Activated CD4-positive, alpha-beta T cell treated with anti-CD3 and anti-CD28 coated beads, Interleukin-2, amount 10 ng/mL, durations not matched to agents 7 days and 5 days (primary cell): ENCODE data around the gene UGT3A2. TPM values are rescaled to one million over a fixed set of nuclear protein-coding genes. Genes with fewer than 3 reads are reported as not detected.
"Not testable (repeated sequence)": the region's sequence is repeated elsewhere in the genome, so short reads cannot be mapped to it uniquely, and the experiment has no call there.

ENCODE experiments used
- CTCF ChIA-PET: fragments of 350-600 bp; sonication (Branson Sonifier 250); formaldehyde crosslinking; loops from one replicate; lab custom pipeline; 2021; ENCODE audit warnings: antibody characterized with exemption; lab: Charles Lee
- POLR2A ChIA-PET: fragments of 350-600 bp; sonication (Branson Sonifier 250); formaldehyde crosslinking; loops from one replicate; lab custom pipeline; 2021; ENCODE audit warnings: antibody characterized with exemption; lab: Charles Lee
- DNase-seq: peaks from one replicate; pipeline ENCODE4 v3.0.0-alpha.2; 2020
- H3K27ac Mint-ChIP-seq: one replicate; pipeline ENCODE4 v1.8.0; 2021; ENCODE audit warnings: mild to moderate bottlenecking, moderate library complexity, mixed read lengths
- H3K27me3 Mint-ChIP-seq: one replicate; pipeline ENCODE4 v1.8.0; 2021; ENCODE audit warnings: mixed read lengths
- H3K36me3 Mint-ChIP-seq: one replicate; pipeline ENCODE4 v1.8.0; 2021; ENCODE audit warnings: low read depth, mixed read lengths
- H3K4me1 Mint-ChIP-seq: one replicate; pipeline ENCODE4 v1.8.0; 2021; ENCODE audit warnings: mixed read lengths
- H3K4me3 Mint-ChIP-seq: one replicate; pipeline ENCODE4 v1.8.0; 2021; ENCODE audit warnings: mild to moderate bottlenecking, moderate library complexity, mixed read lengths
- H3K9me3 Mint-ChIP-seq: one replicate; pipeline ENCODE4 v1.8.0; 2021; ENCODE audit warnings: mixed read lengths
- total RNA-seq, 2 experiments: library from RNA; stranded (reverse); gene quantifications; one replicate each; pipeline ENCODE4 v1.2.3, GENCODE V29; 2021

Gene UGT3A2
- total RNA-seq, 2 experiments from 2014 or later, result not detected

DNA sequence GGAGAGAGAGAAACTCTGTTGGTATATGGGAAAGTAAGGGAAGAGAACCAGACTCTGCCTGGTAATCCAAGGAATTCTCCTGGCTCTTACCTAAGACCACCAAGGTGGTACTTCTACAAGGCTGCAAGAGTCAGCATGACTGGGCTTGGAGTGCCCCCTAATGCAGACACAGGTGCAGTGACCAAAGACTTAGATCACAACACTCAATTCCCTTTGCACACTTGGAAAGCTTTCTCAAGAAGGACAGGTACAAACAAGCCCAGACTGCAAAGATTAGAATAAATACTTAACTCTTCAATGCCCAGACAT is 25.2 kb downstream of the UGT3A2 start:
- Mint-ChIP-seq H3K4me1 (no peaks in the 10 kb centered on the region), H3K4me3 (no peak overlapping the region), H3K27ac (no peak overlapping the region)

DNA sequence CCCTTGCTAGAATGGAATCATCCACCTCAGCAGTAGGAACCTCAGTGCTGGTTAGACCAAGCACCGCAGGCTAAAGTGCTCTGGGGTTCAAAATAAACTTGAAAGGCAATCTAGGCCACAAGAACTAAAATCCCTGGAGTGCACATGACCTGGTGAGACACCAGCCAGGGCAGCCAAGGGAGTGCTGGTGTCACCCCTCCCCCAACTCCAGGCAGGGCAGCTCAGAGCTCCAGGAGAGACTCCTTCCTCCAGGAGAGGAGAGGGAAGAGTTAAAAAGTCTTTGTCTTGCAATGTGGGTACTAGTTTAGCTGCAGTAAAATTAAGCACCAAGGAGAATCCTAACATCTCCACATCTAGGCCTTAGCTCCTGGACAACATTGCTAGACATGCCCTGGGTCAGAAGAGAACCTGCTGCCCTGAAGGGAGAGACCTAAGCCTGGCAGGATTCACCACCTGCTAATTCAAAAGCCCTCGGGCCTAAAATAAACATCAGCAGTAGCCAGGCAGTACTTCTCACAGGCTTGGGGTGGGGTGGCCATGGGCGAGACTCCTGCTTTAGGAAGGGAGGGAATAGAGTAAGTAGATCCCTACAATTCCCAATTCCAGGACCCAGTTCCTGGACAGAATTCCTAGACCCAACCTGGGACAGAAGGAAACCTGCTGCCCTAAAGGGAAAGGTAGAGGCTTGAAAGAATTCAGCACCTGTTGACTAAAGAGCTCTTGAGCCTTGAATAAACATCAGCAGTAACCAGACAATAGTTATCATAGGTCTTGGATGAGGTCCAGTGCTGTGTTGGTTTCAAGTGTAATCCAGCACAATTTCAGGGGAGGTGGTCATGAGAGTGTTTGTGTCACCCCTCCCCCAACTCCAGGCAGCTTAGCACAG is 25.8 kb downstream of the UGT3A2 start:
- H3K36me3 Mint-ChIP-seq, result no peaks in the 10 kb centered on the region
- no peak overlapping the region for H3K4me3 Mint-ChIP-seq
- no peaks in the 10 kb centered on the region for H3K9me3 Mint-ChIP-seq
- H3K27me3 Mint-ChIP-seq, result peaks cover 28% of the 10 kb centered on the region
- DNase-seq, result no peak
- no peaks in the 10 kb centered on the region for H3K4me1 Mint-ChIP-seq
- no peak overlapping the region for H3K27ac Mint-ChIP-seq
- POLR2A ChIA-PET, result no interaction called here
- CTCF ChIA-PET, result interaction anchor here (1.2 to 1.6 kb wide), 2 partner anchors 13 kb away, joined by 3 read pairs; no protein-coding TSS in a partner anchor

More for the DNA sequence above, 25.2 kb downstream of the UGT3A2 start:
- Mint-ChIP-seq H3K9me3 (no peaks in the 10 kb centered on the region), H3K27me3 (peaks cover 28% of the 10 kb centered on the region), H3K36me3 (no peaks in the 10 kb centered on the region)
- ChIA-PET CTCF (interaction anchor here (1.2 to 1.6 kb wide), 2 partner anchors 12 to 14 kb away, joined by 3 read pairs; no protein-coding TSS in a partner anchor), POLR2A (no interaction called here)
- DNase-seq, result no peak

DNA sequence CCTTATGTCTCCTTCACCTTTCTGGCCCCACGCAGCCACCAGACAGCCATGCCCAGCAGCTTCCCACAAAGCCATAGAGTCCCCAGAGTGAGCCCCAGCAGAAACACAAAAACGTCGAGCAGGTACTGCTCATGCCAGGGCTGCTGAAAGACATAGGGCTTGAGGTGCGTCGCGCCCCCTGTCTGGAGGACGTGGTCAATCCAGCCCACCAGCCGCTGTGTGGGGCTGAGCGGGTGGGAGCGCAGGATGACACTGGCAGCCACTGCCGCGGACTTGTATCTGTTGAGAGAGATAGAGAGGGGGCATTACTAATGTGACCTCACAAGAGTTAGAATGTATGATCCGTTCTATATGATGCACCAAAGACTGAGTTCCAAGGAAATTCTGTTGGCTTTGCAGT is 31.0 kb downstream of the UGT3A2 start:
- H3K36me3 Mint-ChIP-seq, result no peaks in the 10 kb centered on the region
- no peak overlapping the region for H3K27ac Mint-ChIP-seq
- CTCF ChIA-PET, result no interaction called here
- H3K27me3 Mint-ChIP-seq, result peaks cover 2% of the 10 kb centered on the region
- POLR2A ChIA-PET, result no interaction called here
- no peaks in the 10 kb centered on the region for H3K9me3 Mint-ChIP-seq
- no peak for DNase-seq
- H3K4me1 Mint-ChIP-seq, result no peaks in the 10 kb centered on the region
- H3K4me3 Mint-ChIP-seq, result no peak overlapping the region

DNA sequence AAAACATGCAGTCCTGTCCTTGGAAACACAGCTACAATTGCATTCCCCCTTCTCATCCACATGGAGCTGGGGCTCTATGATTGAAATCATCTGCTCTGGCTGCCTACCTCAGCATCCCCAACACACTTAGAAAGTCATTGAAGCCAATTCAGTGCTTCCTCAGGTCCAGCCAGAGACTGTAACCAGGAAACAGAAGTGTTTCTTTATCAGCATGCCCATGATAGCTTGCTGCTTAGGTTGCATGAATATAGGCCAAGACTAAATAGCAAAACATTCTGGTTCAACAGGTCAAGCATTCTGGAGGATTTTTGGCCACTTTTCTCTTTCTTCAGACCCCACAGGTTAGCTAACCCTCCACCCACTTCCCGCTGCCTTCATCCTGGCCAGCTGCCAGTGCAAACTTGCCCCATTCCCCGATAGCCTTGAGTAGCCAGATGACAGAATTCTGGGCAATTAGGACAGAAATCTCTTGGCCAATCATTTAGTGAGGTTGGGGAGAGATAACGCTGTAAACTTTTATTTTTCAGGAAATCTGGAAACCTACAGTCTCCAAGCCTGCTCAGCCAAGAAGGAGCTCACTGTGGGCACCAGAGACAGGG is 32.0 kb downstream of the UGT3A2 start:
- CTCF ChIA-PET, H3K9me3 Mint-ChIP-seq, H3K4me3 Mint-ChIP-seq, H3K4me1 Mint-ChIP-seq, H3K36me3 Mint-ChIP-seq, H3K27ac Mint-ChIP-seq, H3K27me3 Mint-ChIP-seq, DNase-seq, POLR2A ChIA-PET: not testable (repeated sequence)

DNA sequence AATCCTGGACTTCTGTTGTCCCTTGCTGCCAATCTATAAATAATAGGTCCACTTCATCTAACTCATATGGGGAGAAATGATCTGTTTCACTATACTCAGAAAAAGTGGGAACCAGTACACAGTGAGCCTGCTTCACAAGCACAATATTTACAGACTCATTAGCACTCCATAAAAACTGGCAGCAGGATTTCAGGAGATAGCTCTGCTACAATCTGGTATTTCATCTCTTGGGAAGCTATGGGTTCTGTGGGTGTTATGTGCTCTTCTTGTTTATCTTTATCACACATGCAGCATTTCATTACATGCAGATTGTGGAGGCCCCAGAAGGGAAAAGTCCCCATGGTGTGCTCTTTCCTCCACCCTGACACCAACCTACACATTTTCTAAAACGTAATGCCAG is 33.2 kb downstream of the UGT3A2 start:
- POLR2A ChIA-PET, result no interaction called here
- Mint-ChIP-seq H3K27me3 (peaks cover 2% of the 10 kb centered on the region), H3K27ac (no peak overlapping the region), H3K4me1 (no peaks in the 10 kb centered on the region), H3K4me3 (no peak overlapping the region), H3K9me3 (no peaks in the 10 kb centered on the region), H3K36me3 (no peaks in the 10 kb centered on the region)
- DNase-seq, result no peak
- CTCF ChIA-PET, result no interaction called here

DNA sequence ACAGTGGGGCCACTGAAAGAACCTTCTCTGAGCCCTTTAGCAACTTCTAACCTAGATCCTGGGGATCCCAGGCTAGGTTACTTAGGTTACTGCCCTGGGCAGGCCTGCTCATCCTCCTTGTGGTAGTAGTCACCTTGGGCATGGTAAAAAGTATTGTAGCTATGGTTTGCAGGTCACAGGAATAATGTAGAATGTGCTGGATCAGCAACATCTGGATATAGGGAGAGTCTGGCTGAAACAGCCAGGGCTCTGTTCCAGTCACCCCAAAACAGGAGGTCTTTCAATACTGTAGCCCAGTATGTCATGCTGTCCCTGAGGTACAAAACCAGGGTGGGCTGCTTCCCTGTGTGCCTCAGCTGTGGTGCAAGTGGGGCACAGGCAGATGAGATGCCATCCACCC is 33.6 kb downstream of the UGT3A2 start:
- H3K4me3 Mint-ChIP-seq, result no peak overlapping the region
- POLR2A ChIA-PET, result no interaction called here

DNA sequence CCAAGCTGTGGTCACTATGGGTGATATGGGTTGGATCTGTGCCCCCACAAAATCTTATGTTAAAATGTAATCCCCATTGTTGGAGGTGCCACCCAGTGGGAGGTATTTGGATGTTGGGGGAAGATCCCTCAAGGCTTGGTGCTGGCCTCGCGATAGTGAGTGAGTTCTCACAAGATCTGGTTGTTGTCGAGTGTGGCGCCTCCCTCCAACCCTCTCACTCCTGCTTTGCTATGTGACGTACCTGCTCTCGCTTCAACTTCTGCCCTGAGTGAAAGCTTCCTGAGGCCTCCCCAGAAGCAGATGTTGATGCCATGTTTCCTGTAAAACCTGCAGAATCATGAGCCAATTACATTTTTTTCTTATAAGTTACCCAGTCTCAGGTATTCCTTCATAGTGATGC is 35.5 kb downstream of the UGT3A2 start:
- CTCF ChIA-PET, result no interaction called here

More for the DNA sequence above, 33.6 kb downstream of the UGT3A2 start:
- CTCF ChIA-PET, result no interaction called here
- Mint-ChIP-seq H3K4me1 (no peaks in the 10 kb centered on the region), H3K36me3 (no peaks in the 10 kb centered on the region), H3K27me3 (no peaks in the 10 kb centered on the region), H3K9me3 (no peaks in the 10 kb centered on the region), H3K27ac (no peak overlapping the region)
- DNase-seq, result no peak

DNA sequence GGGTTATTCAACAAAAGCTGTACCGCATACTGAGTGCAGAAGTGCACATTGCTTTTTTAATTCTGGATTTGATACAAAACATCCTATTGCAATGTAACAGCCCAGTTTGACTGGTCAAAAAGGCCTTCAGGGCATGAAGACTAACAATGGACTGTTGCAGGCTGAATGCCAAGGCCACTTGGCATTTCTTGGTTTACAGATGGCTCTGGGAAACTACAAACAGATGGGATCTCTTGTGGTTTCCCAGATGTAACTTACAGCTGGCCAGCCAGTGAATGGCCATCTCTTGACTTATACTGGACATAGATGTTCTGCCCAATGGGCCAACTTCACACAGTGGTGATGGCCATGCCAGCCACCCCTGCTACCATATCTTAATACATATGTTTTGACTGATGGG is 36.8 kb downstream of the UGT3A2 start:
- ChIA-PET POLR2A (no interaction called here), CTCF (interaction anchor here (1.0 kb wide), 1 partner anchor 9 kb away, joined by 3 read pairs; no protein-coding TSS in a partner anchor)
- no peak for DNase-seq
- Mint-ChIP-seq H3K9me3 (no peaks in the 10 kb centered on the region), H3K36me3 (no peaks in the 10 kb centered on the region), H3K4me1 (no peaks in the 10 kb centered on the region), H3K4me3 (no peak overlapping the region), H3K27me3 (peaks cover 2% of the 10 kb centered on the region), H3K27ac (no peak overlapping the region)

More for the DNA sequence above, 35.5 kb downstream of the UGT3A2 start:
- POLR2A ChIA-PET, result no interaction called here
- Mint-ChIP-seq H3K4me1 (no peaks in the 10 kb centered on the region), H3K36me3 (no peaks in the 10 kb centered on the region), H3K27ac (no peak overlapping the region), H3K4me3 (no peak overlapping the region), H3K9me3 (no peaks in the 10 kb centered on the region), H3K27me3 (no peaks in the 10 kb centered on the region)
- no peak for DNase-seq

DNA sequence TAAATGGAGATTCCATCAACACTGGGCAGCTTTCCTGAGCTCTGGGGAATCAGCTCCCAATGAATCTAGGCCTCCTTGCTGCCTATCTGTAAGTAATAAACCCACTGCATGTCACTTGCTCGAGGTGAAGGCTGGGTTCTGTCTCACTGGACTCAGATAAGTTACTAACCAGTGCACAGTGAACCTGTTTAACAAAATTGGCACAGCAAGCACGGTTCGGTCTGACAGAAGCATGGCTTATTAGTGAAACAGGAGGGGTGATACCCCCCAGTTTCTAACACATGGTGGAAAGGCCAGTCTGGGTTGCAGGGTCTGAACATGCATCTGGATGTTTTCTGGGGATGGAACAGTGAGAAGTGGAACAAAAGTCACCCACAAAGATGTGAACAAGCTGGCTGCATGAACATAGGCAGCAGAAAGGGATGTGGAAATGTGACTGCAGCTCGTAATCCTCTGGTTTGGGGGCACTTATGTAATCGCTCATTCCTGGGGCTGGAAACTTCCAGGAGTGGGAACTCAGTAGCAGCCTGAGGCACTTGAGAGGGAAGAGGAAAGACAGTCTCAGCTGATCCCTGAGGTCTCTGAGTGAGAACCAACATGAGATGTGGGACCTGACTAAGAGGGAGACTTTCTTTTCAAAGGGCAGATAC is 37.7 kb downstream of the UGT3A2 start:
- H3K27me3 Mint-ChIP-seq, result peaks cover 12% of the 10 kb centered on the region
- no peaks in the 10 kb centered on the region for H3K9me3 Mint-ChIP-seq
- no peak overlapping the region for H3K4me3 Mint-ChIP-seq
- no peak overlapping the region for H3K27ac Mint-ChIP-seq
- no peaks in the 10 kb centered on the region for H3K36me3 Mint-ChIP-seq
- no peak for DNase-seq
- H3K4me1 Mint-ChIP-seq, result no peaks in the 10 kb centered on the region
- ChIA-PET CTCF (interaction anchor here (0.5 kb wide), 1 partner anchor 819 kb away, joined by 4 read pairs; no protein-coding TSS in a partner anchor), POLR2A (no interaction called here)

DNA sequence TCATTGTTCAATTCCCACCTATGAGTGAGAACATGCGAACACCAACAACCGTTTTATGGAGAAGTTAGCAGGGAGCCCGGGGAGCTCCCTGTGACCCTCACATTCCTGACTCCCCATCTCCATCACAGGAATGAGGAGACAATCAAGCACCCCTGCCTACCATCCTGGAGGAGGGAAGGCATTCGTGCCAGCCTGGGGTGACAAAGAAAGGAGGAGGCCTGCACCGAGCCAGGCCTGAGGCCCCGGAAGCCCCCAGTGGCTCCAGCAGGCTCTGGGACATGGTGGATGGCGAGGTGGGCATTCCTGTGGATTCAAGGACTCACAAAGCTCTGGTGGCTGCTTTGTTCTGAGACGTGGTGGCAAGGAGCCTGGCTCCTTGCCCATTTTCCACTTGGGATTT is 39.0 kb downstream of the UGT3A2 start:
- no peak for DNase-seq
- ChIA-PET POLR2A (no interaction called here), CTCF (interaction anchor here (1.0 kb wide), 1 partner anchor 13 kb away, joined by 3 read pairs; no protein-coding TSS in a partner anchor)
- H3K9me3 Mint-ChIP-seq, result no peaks in the 10 kb centered on the region
- H3K4me3 Mint-ChIP-seq, result no peak overlapping the region
- H3K27ac Mint-ChIP-seq, result no peak overlapping the region
- no peaks in the 10 kb centered on the region for H3K4me1 Mint-ChIP-seq
- H3K36me3 Mint-ChIP-seq, result no peaks in the 10 kb centered on the region
- peaks cover 14% of the 10 kb centered on the region for H3K27me3 Mint-ChIP-seq

DNA sequence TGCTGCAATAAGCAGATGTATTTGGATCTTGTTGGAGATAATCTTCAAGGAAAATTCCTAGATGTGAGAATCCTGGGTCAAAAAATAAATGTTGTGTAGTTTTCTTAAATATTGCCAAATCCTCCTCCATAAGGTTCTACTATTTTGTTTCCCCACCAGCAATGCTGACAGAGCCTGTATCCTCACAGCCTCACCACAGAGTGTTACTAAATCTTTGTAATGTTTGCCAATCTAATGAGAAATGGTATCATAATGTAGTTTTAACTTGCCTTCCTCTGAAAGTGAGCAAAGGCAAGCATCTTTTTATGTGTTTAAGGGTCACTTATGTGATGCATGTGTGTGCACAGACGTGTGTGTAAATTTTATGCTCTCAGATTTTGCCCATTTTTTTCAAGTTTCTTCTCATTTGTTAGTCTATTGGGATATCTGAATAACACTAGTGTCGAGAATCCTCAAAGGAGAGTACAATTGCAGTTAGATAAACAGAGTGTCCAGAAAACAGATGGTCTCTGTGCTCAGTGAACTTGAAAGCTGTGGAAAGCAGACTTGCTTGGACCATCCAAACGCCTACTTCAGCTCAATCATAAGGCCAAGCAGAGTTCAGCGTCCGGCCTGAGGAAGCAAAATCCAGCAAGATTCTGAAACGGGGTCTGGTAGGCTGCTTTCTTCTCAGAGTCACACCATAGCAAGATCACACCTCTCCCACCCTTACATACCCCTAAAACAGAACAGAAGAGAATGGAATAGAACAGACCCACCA is 39.8 kb downstream of the UGT3A2 start:
- Mint-ChIP-seq H3K4me3 (no peak overlapping the region), H3K27ac (no peak overlapping the region), H3K9me3 (no peaks in the 10 kb centered on the region), H3K36me3 (no peaks in the 10 kb centered on the region), H3K4me1 (no peaks in the 10 kb centered on the region), H3K27me3 (peaks cover 14% of the 10 kb centered on the region)
- DNase-seq, result no peak
- POLR2A ChIA-PET, result no interaction called here
- CTCF ChIA-PET, result no interaction called here

DNA sequence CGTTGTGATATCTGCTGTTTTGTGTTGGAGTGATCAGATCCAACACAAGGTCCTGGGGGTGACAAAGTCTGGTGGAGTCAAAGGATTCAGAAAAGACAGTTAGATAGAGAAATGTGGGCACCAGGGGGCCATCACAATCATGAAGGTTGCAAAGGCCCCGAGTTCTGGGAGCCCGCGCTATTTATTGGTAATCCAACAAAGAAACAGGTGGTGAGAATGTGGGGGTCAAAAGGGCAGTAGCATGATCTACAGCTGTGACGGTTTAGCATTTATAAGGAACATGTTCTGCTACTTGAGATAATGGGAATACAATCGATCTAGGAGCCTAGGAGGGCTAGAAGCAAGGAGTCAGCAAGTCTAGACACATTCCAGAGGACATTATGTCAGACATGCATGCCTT is 44.4 kb downstream of the UGT3A2 start:
- CTCF ChIA-PET, H3K9me3 Mint-ChIP-seq, POLR2A ChIA-PET, H3K36me3 Mint-ChIP-seq, H3K4me3 Mint-ChIP-seq, H3K27ac Mint-ChIP-seq, DNase-seq, H3K4me1 Mint-ChIP-seq: not testable (repeated sequence)
- H3K27me3 Mint-ChIP-seq, result peaks cover 23% of the 10 kb centered on the region
